Skeletal muscle cell (primary cell): ENCODE measurements around the gene SEMA4G.

ENCODE experiments used
- DNase-seq: peaks from one replicate; pipeline ENCODE4 v3.0.0-alpha.2; 2010; ENCODE audit warnings: low read depth
- H3K4me3 ChIP-seq: 2 replicates; pipeline ENCODE4 v1.5.1; 2011; ENCODE audit warnings: low read depth, mild to moderate bottlenecking, control low read depth, low read length, moderate library complexity

The SEMA4G gene

GRCh38 chr10:101018600-101019439, 49.5 kb downstream of the SEMA4G start:
- DNase-seq: no peak
- H3K4me3 ChIP-seq: no peak overlapping the region
